GM19193 (cell line): Measurements from ENCODE around the gene INO80B.
A peak's percentile ranks its signal among the peaks of the same experiment; 100 is the strongest.

Experiments
- POLR2A ChIP-seq: IDR thresholded peaks from 4 replicates; pipeline ENCODE4 v1.6.1; 2011; ENCODE audit not compliant: insufficient read depth, insufficient read length; ENCODE audit errors: extremely low read depth

The INO80B gene

GRCh38 chr2:74439803-74440377 lies 15.0 kb upstream of the INO80B start:
- TF ChIP-seq POLR2A, result no peak

DNA sequence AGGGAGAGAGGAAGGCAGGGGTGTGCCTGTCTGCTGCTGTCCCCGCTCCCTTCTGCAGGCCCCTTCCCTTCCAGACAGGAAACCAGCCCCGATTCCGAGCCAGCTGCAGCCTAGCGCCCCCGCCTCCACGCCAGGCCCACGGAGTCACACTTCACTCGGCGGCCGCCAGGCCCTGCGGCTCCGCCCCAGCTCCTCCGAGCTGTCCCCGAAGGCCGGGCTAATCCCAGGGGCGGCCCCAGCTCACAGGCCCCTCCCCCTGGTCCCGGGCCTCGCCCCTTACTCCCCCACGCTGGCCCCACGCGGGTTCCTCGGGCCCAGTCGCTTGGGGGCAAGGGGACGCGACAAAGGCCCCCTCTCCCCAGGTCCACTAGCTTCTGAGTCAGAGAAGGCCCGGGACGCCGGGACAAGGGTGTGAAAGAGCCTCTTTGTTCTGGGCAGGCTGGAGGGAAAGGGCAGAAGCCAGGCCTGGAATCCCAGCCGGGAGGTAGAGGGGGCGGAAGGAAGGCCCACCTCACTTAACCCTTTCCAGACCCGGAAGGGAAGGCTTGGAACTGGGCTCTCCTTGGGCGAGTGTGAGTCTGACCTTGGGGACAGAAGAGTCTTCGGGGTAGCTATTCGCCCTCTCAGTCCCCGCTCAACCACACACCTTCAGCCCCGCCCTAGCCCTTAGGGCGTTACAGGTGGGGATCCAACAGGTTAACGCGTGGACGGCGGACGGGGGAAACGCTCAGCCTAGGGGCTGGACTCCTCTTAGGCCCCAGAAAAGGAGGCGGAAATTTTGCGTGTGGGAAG lies 14.3 kb upstream of the INO80B start:
- TF ChIP-seq POLR2A, result peak; percentile 55

GRCh38 chr2:74441170-74441689 lies 13.7 kb upstream of the INO80B start:
- TF ChIP-seq POLR2A, result no peak

DNA sequence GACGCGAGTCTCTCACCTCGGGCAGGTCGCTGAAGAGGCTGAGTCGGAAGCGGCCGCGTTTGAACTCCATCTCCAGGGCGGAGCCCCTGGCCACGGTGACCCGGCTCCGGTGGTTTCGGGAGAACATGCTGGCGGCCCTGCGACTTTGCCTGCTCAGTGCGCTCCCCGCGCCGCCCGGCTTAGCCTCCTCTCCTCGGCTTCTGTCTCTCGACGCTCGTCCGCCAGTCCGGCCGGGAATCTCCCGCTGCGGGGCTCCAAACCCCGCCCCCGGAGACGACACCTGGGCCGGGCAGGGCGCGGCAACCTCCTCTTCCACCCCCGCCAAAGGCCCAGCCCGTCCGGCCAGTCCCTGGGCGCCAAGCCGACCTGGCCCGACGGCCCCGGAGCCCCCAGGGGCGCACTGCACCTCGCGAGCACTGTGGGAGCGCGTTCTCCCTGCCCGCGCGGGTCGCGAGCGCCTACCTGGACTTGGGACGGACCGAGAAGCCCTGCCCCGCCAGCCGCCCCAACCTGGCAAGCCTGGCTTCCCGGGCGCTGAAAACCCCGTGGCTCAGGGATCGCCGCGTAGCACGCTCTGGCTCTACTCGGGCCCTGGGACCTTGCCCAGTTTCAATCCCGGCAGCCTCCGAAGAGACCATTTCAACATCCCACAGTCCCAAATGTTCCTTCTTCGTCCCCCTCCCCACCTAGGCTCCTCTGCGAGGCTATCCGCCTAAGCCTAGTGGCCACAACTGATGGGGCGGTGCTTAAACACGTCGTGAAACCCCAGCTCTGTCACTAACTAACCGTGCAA lies 13.0 kb upstream of the INO80B start, which contains the start of gene RTKN:
Gene RTKN (minus strand): TSS at position 248 of the 793 bp plus-strand sequence. CDS start 121 bp downstream, at position 127.
- peak; percentile 54 for TF ChIP-seq POLR2A

DNA sequence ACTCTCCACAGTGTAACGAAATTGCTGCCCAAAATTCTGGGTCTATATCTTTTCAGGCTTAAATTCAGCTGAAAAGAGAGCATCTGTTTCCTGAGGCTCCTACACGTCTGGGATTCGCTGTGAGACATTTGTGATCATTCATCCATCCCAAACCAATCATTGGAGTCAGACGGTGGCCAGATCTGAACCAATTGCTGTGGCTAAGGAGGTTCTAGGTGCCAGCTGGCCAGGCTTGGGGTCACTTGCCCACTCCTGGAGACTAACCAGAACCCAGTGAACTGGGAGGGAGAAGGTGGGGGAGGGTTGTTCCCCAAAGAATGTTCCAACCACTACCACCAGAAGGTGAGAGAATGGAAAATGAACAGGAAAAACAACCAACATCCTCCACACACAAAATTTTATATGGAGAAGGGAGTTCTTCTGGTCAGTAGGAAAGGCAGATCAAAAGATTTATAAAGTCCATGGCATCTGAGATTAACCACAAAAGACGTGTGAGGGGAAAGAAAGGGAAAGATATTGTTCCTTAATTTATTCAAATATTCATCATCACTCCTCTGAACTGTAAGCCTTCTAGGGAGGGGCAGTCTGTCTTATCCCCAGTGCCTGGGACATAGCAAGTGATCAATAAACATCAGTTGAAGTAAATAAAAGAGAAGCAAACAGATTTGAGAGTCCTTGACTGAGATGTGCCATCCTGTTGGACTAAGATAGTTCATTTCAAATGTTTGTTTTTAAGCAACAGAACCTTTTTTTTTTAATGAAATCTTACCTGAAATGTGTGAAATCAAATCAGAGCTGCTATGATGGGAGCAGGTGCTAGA lies 10.2 kb upstream of the INO80B start:
- no peak for TF ChIP-seq POLR2A

DNA sequence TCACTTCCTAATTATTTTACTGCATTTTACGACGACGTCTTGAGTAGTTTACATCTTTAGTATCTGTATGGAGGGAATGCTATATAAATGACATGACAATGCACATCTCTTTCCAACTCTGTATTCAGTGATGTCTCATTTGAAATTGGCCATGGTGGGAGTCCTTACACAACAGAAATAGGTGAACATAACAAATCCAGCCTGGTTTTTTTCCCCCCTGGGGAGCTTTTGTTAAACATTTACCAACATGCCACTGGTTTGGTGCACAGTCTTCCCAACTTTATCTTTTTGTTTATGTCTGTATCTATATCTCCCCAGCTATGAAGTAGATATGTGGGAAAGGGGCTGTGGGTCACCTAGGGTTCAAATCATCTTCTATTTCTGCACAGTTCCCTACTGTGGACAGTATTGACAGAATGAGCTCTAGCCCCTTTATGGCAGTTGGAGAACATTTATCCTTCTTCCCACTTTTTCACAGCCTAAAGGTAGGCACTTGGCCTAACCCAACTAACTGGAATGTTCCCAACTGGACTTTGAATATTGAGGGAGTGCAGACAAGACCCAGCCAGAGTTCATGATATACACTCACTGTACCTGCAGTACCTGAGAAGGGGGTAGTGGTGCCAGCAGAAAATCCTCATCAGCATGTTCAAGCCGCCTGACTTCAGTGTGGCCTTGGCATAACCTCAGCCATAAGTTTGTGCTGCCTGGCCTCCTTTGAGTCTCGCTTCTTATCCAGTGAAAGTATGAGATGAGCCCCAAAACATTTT lies 7.5 kb upstream of the INO80B start:
- TF ChIP-seq POLR2A, result no peak

DNA sequence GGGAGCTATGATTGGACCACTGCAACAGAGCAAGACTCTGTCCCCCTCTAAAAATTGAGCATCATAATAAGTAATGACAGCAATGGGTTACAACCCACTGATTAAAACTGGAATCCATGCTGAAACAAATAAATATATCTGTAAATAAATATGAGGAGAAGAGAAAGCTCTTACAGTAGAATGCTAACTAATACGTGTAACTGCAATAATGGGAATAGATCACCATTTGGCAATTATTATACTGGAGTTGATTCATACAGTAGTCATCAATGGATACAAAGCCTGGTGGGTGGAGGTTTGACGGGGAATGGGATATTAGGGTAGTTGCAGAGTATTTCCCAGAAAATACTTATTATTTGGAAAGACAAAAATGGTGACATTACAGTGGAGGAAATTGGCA lies 6.1 kb upstream of the INO80B start:
- TF ChIP-seq POLR2A, result no peak

- no peak for TF ChIP-seq POLR2A
Observed at GRCh38 chr2:74450570-74451190, 4.2 kb upstream of the INO80B start.

DNA sequence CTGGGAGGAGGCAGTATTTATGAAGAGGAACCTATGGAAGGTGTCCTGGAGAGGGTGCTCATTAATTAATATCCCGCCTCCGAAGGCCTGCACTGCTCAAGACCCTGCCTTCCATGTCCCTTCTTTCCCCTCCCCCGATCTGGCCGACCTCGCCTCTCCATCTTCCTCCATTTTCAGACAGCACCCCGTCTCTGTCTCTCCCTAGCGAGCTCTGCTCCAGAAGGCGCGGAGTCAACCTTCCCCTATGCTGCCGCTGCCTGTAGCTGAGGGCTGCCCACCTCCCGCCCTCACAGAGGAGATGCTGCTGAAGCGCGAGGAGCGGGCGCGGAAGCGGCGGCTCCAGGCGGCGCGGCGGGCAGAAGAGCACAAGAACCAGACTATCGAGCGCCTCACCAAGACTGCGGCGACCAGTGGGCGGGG lies 2.3 kb downstream of the INO80B start:
- TF ChIP-seq POLR2A, result no peak

DNA sequence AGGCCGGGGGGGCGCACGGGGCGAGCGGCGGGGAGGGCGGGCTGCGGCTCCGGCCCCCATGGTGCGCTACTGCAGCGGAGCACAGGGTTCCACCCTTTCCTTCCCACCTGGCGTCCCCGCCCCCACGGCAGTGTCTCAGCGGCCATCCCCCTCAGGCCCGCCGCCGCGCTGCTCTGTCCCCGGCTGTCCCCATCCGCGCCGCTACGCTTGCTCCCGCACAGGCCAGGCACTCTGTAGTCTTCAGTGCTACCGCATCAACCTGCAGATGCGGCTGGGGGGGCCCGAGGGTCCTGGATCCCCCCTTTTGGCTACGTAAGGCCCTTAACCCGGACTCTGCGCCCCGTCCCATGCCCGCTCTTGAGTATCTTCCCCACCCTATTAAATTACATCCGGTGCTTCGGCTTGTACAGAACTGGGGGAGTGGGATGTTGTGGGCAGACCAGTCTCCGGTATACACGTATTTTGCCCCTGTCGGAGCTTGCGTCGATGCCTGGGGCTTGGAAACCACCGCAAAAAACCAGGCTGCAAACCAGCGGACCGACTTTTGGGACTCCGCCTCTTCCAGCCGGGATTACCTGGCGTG lies 2.8 kb downstream of the INO80B start:
- TF ChIP-seq POLR2A, result peak; percentile 75

GRCh38 chr2:74458132-74458937 lies 3.4 kb downstream of the INO80B start, which contains the start of gene WBP1:
Gene WBP1 (plus strand): TSS chr2:74458438. CDS start chr2:74458603, 165 bp downstream.
- TF ChIP-seq POLR2A, result no peak

- no peak for TF ChIP-seq POLR2A
Observed at GRCh38 chr2:74458938-74459363, 4.1 kb downstream of the INO80B start.
